VCaP (cell line): ENCODE results near the gene RER1.

Experiments
- H3K27ac ChIP-seq: fragments of 450-650 bp; 2 replicates; pipeline ENCODE4 v1.5.1; 2017
- CTCF ChIP-seq: fragments of 450-650 bp; conservative IDR thresholded peaks from 2 replicates; pipeline ENCODE4 v1.5.1; 2017; ENCODE audit warnings: mild to moderate bottlenecking, moderate library complexity

RER1 gene

GRCh38 chr1:2351723-2352122 is 39.9 kb upstream of the RER1 start:
- TF ChIP-seq CTCF: no peak
- H3K27ac ChIP-seq: no peak overlapping the region

GRCh38 chr1:2352341-2352896 is 39.2 kb upstream of the RER1 start:
- H3K27ac ChIP-seq: no peak overlapping the region
- TF ChIP-seq CTCF: no peak

GRCh38 chr1:2352897-2353550 is 38.6 kb upstream of the RER1 start:
- H3K27ac ChIP-seq: no peak overlapping the region
- no peak for TF ChIP-seq CTCF

GRCh38 chr1:2353551-2354438 is 37.8 kb upstream of the RER1 start:
- no peak for TF ChIP-seq CTCF
- H3K27ac ChIP-seq: no peak overlapping the region

- TF ChIP-seq CTCF: no peak
- H3K27ac ChIP-seq: no peak overlapping the region
These were observed 36.9 kb upstream of the RER1 start for GRCh38 chr1:2354511-2355372.

GRCh38 chr1:2355373-2356261 is 36.0 kb upstream of the RER1 start:
- no peak overlapping the region for H3K27ac ChIP-seq
- TF ChIP-seq CTCF: no peak
